Upper lobe of left lung (tissue), 4 donors: ENCODE data around the gene IGF2BP3.

ENCODE experiments used
- EP300 ChIP-seq, 4 donors: sonication (generic); formaldehyde crosslinking; IDR thresholded peaks; one replicate each; pipeline ENCODE4 v1.5.1; 2017; ENCODE audit warnings: antibody characterized with exemption in 4 of 4, control low read depth in 2 of 4
- POLR2AphosphoS5 ChIP-seq, 2 donors: sonication (generic); formaldehyde crosslinking; IDR thresholded peaks; one replicate each; pipeline ENCODE4 v1.5.1; 2017; ENCODE audit warnings: antibody characterized with exemption in 2 of 2
- TF ChIP-seq, protein P1 (sequence below), 6 experiments: fragments of 450-650 bp in 4 of 6; fragments of 200-600 bp in 2 of 6; sonication (generic) in 2 of 6; IDR thresholded peaks; one replicate each; pipeline ENCODE4 v1.5.1; 2016 to 2019; ENCODE audit warnings: antibody characterized with exemption in 6 of 6

DNA sequence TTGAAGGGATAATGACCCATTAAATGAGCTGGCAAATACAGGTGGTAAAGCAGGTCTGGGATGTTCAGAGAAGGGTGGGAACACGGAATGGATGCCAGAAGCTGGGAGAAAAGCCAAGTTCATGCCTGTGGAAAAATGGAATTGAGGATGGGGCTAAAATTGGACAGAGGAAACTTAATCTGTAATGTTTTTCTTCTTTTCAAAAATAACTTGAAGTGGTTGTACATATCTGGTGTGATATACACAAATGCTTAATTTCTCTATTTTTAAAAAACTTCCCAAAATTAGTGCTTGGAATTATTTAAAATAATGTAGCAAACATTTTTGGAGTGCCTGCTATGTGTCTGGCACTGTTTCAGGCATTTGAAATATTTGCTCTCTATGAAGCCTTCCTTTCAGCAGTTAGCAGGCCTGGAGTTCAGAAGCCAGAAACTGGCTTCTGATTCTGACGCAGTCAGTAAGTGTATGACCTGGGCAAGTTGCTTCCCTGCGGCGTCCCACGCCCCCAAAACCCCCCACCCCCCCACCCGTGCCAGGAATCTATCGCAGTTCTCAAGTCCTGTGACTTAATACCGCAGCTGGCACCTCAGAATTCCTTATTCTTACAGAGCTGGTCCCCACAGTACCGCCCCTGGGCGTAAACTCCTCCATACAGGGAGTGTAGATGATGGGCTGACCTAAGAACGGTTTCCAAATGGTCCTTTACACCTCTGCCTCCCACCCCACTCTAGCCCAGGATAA lies 172.0 kb downstream of the IGF2BP3 start:
- TF ChIP-seq EP300 (IDR thresholded peaks at IDR 0.05) (no peak), POLR2AphosphoS5 (IDR thresholded peaks at IDR 0.05) (no peak)
- TF ChIP-seq, protein P1, sequence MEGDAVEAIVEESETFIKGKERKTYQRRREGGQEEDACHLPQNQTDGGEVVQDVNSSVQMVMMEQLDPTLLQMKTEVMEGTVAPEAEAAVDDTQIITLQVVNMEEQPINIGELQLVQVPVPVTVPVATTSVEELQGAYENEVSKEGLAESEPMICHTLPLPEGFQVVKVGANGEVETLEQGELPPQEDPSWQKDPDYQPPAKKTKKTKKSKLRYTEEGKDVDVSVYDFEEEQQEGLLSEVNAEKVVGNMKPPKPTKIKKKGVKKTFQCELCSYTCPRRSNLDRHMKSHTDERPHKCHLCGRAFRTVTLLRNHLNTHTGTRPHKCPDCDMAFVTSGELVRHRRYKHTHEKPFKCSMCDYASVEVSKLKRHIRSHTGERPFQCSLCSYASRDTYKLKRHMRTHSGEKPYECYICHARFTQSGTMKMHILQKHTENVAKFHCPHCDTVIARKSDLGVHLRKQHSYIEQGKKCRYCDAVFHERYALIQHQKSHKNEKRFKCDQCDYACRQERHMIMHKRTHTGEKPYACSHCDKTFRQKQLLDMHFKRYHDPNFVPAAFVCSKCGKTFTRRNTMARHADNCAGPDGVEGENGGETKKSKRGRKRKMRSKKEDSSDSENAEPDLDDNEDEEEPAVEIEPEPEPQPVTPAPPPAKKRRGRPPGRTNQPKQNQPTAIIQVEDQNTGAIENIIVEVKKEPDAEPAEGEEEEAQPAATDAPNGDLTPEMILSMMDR (IDR thresholded peaks at IDR 0.05), result no peak
